ENCODE results near the gene TMEM107.

The TMEM107 gene

DNA sequence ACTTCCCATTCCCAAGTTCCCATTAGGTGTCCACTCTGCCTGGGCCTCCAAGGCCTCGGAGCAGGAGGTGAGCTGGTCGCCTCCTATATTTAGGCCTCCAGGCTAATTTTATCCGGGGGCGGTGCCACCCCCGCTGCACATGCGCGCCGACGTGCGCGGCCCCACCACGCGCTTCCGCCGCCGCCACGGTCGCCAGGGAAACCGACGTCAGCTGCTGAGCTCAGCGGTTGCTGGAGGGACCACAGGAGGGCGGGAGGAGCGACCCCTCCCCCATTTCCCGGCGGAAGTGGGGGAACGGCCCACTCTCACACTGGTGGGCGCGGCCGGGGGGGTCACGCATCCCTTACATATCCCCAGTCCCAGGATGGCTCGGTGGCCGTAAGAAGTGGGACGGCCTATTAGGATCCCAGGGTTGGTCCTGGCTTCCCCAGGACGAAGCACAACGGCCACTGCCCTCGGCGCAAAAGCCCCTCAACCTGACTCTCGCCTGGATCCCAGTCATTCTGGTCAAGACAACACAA, 25.0 kb downstream of the TMEM107 start:
- peak overlapping the region; percentile 97 for H3K27ac ChIP-seq
- TF ChIP-seq, protein P1, sequence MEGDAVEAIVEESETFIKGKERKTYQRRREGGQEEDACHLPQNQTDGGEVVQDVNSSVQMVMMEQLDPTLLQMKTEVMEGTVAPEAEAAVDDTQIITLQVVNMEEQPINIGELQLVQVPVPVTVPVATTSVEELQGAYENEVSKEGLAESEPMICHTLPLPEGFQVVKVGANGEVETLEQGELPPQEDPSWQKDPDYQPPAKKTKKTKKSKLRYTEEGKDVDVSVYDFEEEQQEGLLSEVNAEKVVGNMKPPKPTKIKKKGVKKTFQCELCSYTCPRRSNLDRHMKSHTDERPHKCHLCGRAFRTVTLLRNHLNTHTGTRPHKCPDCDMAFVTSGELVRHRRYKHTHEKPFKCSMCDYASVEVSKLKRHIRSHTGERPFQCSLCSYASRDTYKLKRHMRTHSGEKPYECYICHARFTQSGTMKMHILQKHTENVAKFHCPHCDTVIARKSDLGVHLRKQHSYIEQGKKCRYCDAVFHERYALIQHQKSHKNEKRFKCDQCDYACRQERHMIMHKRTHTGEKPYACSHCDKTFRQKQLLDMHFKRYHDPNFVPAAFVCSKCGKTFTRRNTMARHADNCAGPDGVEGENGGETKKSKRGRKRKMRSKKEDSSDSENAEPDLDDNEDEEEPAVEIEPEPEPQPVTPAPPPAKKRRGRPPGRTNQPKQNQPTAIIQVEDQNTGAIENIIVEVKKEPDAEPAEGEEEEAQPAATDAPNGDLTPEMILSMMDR (IDR thresholded peaks at IDR 0.05): no peak
- no peak for TF ChIP-seq ZFX (IDR thresholded peaks at IDR 0.05; ENCODE audit: borderline replicate concordance)

GRCh38 chr17:8150194-8151119, 25.7 kb downstream of the TMEM107 start:
- no peak overlapping the region for H3K27ac ChIP-seq

DNA sequence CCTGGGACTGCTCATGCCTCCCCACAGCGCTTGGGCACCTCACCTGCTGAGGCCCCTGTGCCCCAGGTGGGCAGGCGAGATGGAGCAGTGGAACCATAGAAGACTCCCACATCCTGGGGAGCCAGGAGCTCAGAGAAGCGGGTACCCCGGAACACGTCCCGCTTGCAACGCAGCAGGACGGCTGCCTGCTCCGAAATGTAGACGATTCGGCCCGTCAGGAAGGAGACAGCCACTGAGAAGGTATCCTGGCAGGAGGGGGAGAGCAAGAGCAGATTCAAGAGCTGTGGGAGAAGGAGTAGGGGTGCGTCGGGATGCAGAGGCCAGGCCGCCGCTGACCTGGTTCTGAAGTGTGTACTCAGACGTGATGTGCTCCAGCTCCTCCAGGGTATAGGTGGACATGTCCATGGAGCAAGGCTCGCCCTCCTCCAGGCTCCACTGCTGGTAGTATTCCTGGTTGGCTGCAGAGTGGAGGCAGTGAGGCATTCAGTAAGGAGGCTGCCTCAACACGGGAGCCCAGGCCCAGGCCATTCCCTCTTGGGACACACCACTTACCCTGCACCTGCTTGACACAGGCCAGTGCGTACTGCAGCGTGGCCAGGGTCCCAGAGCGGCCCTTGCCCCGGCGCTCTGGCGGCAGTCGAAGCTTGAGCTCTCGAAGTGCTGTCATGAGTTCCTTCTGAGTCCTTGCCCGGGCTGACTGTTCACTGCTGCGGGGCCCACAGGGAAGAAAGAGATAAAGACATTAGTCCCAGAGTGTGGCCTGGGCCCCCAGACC, 26.6 kb downstream of the TMEM107 start:
- no peak for TF ChIP-seq ZFX (IDR thresholded peaks at IDR 0.05; ENCODE audit: borderline replicate concordance)
- TF ChIP-seq, protein P1 (IDR thresholded peaks at IDR 0.05): no peak
- no peak overlapping the region for H3K27ac ChIP-seq

More at GRCh38 chr17:8150194-8151119, 25.7 kb downstream of the TMEM107 start:
- TF ChIP-seq ZFX (IDR thresholded peaks at IDR 0.05; ENCODE audit: borderline replicate concordance): no peak
- TF ChIP-seq, protein P1 (IDR thresholded peaks at IDR 0.05): no peak

- TF ChIP-seq, protein P1 (IDR thresholded peaks at IDR 0.05): no peak
- no peak for TF ChIP-seq ZFX (IDR thresholded peaks at IDR 0.05; ENCODE audit: borderline replicate concordance)
- H3K27ac ChIP-seq: no peak overlapping the region
Observed at GRCh38 chr17:8148560-8148959, 27.6 kb downstream of the TMEM107 start.

DNA sequence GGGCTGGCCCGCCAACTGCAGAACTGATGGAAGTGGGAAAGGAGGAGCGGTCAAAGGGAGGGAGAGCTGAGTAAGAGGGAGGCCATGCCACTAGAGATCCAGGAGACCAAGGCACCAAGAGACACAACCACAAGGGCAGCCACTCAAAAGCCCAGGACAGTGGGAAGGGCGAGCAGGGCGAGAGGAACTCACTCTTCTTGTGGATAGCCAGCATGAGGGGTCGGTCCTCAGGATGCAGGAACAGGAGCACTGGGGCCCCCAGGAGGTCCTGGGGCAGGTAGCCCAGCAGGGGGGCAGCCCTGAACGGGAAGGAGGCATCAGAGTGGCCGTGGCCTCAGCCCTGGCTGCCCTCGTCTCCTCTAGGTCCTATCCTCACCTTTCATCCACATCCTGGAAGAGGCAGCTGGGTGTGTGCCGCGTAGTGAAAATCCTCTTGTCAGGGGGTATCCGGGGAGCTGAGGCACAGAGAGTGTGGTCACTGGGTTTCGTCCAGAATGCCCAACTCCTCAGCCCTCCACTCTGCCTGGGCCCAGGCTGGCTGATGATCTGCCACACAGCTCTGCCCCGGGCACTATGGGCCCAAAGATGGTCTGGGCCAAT, 28.3 kb downstream of the TMEM107 start:
- H3K27ac ChIP-seq: no peak overlapping the region
- TF ChIP-seq, protein P1 (IDR thresholded peaks at IDR 0.05): no peak
- no peak for TF ChIP-seq ZFX (IDR thresholded peaks at IDR 0.05; ENCODE audit: borderline replicate concordance)

DNA sequence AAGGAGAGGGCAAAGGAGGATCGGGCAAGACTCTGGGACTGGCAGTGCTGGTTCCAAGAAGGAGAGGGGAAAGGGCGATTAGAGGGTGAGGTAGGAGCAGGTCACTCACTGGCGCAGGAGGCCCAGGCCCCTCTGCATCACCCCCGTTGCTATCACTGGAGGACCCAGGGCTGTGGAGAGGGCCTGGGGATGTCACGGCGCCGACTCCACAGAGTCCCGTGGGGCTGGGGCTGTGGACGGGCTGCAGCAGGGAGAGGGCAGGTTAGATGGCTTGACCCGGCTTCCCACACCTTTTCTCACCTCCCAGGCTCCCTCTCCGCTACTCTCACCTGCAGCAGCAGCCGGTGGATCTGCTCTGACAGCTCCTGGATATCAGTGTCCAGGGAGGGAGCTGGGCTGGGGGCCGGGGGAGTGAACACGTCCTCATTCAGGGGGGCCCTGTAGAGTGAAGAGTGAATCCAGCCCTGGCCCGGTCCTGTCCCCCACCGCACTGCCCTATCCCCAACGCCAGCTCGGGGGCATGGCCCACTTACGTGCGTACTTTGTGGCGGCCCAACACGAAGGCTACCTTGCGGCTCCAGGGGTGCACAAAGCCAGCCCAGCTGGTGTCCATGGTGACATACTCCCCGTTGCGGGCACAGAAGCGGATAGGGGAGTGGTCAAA, 28.9 kb downstream of the TMEM107 start:
- H3K27ac ChIP-seq: no peak overlapping the region
- TF ChIP-seq, protein P1 (IDR thresholded peaks at IDR 0.05): no peak
- TF ChIP-seq ZFX (IDR thresholded peaks at IDR 0.05; ENCODE audit: borderline replicate concordance): no peak

All from 22Rv1 (cell line).